H9 (cell line): Measurements from ENCODE around the gene MYO5B. TPM values are rescaled to one million over a fixed set of nuclear protein-coding genes. Genes with fewer than 3 reads are reported as not detected.

ENCODE experiments used
- DNase-seq: peaks from one replicate; pipeline ENCODE4 v3.0.0-alpha.2; 2017
- H2AFZ ChIP-seq: one replicate; pipeline ENCODE4 v1.6.1; 2013; ENCODE audit warnings: mild to moderate bottlenecking, low read length, control low read depth, moderate library complexity
- H2AK5ac ChIP-seq: 2 replicates; pipeline ENCODE4 v1.6.1; 2013; ENCODE audit warnings: low read length, control low read depth, mixed read lengths; ENCODE audit not compliant: insufficient read length
- H2BK120ac ChIP-seq: one replicate; pipeline ENCODE4 v1.6.1; 2013; ENCODE audit warnings: low read depth, mild to moderate bottlenecking, low read length, control low read depth, inconsistent platforms; ENCODE audit not compliant: poor library complexity, severe bottlenecking
- H2BK12ac ChIP-seq: 2 replicates; pipeline ENCODE4 v1.6.1; 2013; ENCODE audit warnings: low read length, control low read depth, mixed read lengths, low read depth; ENCODE audit not compliant: insufficient read length
- H2BK15ac ChIP-seq: 2 replicates; pipeline ENCODE4 v1.6.1; 2013; ENCODE audit warnings: low read depth, low read length, control low read depth
- H2BK20ac ChIP-seq: one replicate; pipeline ENCODE4 v1.6.1; 2013; ENCODE audit warnings: low read depth, mild to moderate bottlenecking, low read length, control low read depth, inconsistent platforms; ENCODE audit not compliant: poor library complexity, severe bottlenecking
- H2BK5ac ChIP-seq: 2 replicates; pipeline ENCODE4 v1.6.1; 2013; ENCODE audit warnings: low read length, control low read depth, mixed read lengths; ENCODE audit not compliant: insufficient read length
- H3K14ac ChIP-seq: 2 replicates; pipeline ENCODE4 v1.6.1; 2013; ENCODE audit warnings: low read length, control low read depth; ENCODE audit not compliant: insufficient read depth
- H3K18ac ChIP-seq: 2 replicates; pipeline ENCODE4 v1.6.1; 2013; ENCODE audit warnings: low read depth, mild to moderate bottlenecking, mixed read lengths, low read length, control low read depth; ENCODE audit not compliant: insufficient read length
- H3K23ac ChIP-seq: 2 replicates; pipeline ENCODE4 v1.6.1; 2013; ENCODE audit warnings: low read length, control low read depth, mixed read lengths, low read depth; ENCODE audit not compliant: insufficient read length
- H3K23me2 ChIP-seq: 2 replicates; pipeline ENCODE4 v1.6.1; 2013; ENCODE audit warnings: low read depth, mild to moderate bottlenecking, mixed read lengths, low read length, control low read depth; ENCODE audit not compliant: insufficient read length, poor library complexity, severe bottlenecking
- H3K27ac ChIP-seq: 2 replicates; pipeline ENCODE4 v1.5.1; 2013; ENCODE audit warnings: low read length, control low read depth, mixed read lengths, low read depth; ENCODE audit not compliant: insufficient read length
- H3K27me3 ChIP-seq: 2 replicates; pipeline ENCODE4 v1.6.1; 2013; ENCODE audit warnings: low read length, control low read depth, inconsistent platforms; ENCODE audit not compliant: insufficient read depth
- H3K4ac ChIP-seq: 2 replicates; pipeline ENCODE4 v1.6.1; 2013; ENCODE audit warnings: low read depth, mild to moderate bottlenecking, control low read depth, inconsistent platforms, low read length, moderate library complexity
- H3K4me1 ChIP-seq: 2 replicates; pipeline ENCODE4 v1.6.1; 2013; ENCODE audit warnings: low read length, control low read depth, inconsistent platforms; ENCODE audit not compliant: insufficient read depth
- H3K4me2 ChIP-seq: 2 replicates; pipeline ENCODE4 v1.6.1; 2013; ENCODE audit warnings: low read length, control low read depth, mixed read lengths; ENCODE audit not compliant: insufficient read length, insufficient read depth
- H3K56ac ChIP-seq: 2 replicates; pipeline ENCODE4 v1.6.1; 2013; ENCODE audit warnings: low read depth, mild to moderate bottlenecking, mixed read lengths, low read length, control low read depth; ENCODE audit not compliant: insufficient read length
- H3K79me1 ChIP-seq: 2 replicates; pipeline ENCODE4 v1.6.1; 2013; ENCODE audit warnings: low read depth, mild to moderate bottlenecking, moderate library complexity, low read length, control low read depth, inconsistent platforms; ENCODE audit not compliant: insufficient read depth, poor library complexity, severe bottlenecking
- H3K79me2 ChIP-seq: 2 replicates; pipeline ENCODE4 v1.6.1; 2013; ENCODE audit warnings: low read length, control low read depth, inconsistent platforms; ENCODE audit not compliant: insufficient read depth
- H3K9ac ChIP-seq: 2 replicates; pipeline ENCODE4 v1.6.1; 2013; ENCODE audit warnings: low read length, control low read depth, mixed read lengths; ENCODE audit not compliant: insufficient read length; ENCODE audit errors: extremely low read depth
- H3K9me3 ChIP-seq: one replicate; pipeline ENCODE4 v1.6.1; 2013; ENCODE audit warnings: low read depth, low read length, inconsistent platforms; ENCODE audit not compliant: control insufficient read depth
- H3T11ph ChIP-seq: one replicate; pipeline ENCODE4 v1.6.1; 2013; ENCODE audit warnings: mild to moderate bottlenecking, low read length, control low read depth, inconsistent platforms
- H4K20me1 ChIP-seq: one replicate; pipeline ENCODE4 v1.6.1; 2013; ENCODE audit not compliant: control insufficient read depth, insufficient read length, insufficient read depth
- H4K5ac ChIP-seq: 2 replicates; pipeline ENCODE4 v1.6.1; 2013; ENCODE audit warnings: low read depth, mild to moderate bottlenecking, mixed read lengths, low read length, control low read depth; ENCODE audit not compliant: insufficient read length
- H4K8ac ChIP-seq: replicated peaks from 2 replicates; pipeline ENCODE4 v1.6.1; 2013; ENCODE audit warnings: low read length, control low read depth, mixed read lengths, low read depth; ENCODE audit not compliant: insufficient read length
- H4K91ac ChIP-seq: 2 replicates; pipeline ENCODE4 v1.6.1; 2013; ENCODE audit warnings: low read depth, mild to moderate bottlenecking, moderate library complexity, mixed read lengths, low read length, control low read depth; ENCODE audit not compliant: insufficient read length
- H3K27ac Mint-ChIP-seq, 3 experiments: 2 replicates in 2 of 3; 3 replicates in 1 of 3; pipeline ENCODE4 v1.8.0; 2020 to 2021; ENCODE audit warnings: mixed read lengths in 3 of 3, mild to moderate bottlenecking in 1 of 3, moderate library complexity in 1 of 3
- H3K27me3 Mint-ChIP-seq: 2 replicates; pipeline ENCODE4 v1.8.0; 2021; ENCODE audit warnings: low read depth, mild to moderate bottlenecking, moderate library complexity, mixed read lengths
- H3K36me3 Mint-ChIP-seq, 3 experiments: 2 replicates in 2 of 3; 3 replicates in 1 of 3; pipeline ENCODE4 v1.8.0; 2020 to 2021; ENCODE audit warnings: low read depth in 3 of 3, mixed read lengths in 3 of 3; ENCODE audit not compliant: insufficient read depth in 1 of 3
- H3K4me1 Mint-ChIP-seq, 2 experiments: 2 replicates each; pipeline ENCODE4 v1.8.0; 2020; ENCODE audit warnings: mixed read lengths in 2 of 2
- H3K4me3 Mint-ChIP-seq, 2 experiments: 2 replicates in 1 of 2; 3 replicates in 1 of 2; pipeline ENCODE4 v1.8.0; 2020 to 2021; ENCODE audit warnings: mild to moderate bottlenecking in 2 of 2, mixed read lengths in 2 of 2, moderate library complexity in 1 of 2
- H3K9me3 Mint-ChIP-seq, 2 experiments: 2 replicates in 1 of 2; 3 replicates in 1 of 2; pipeline ENCODE4 v1.8.0; 2020; ENCODE audit warnings: mild to moderate bottlenecking in 2 of 2, mixed read lengths in 2 of 2, moderate library complexity in 1 of 2
- CTCF ChIP-seq: fragments of 200-600 bp; sonication (generic); conservative IDR thresholded peaks from 3 replicates; pipeline ENCODE4 v1.8.0; 2021; ENCODE audit warnings: antibody characterized with exemption, mild to moderate bottlenecking
- WGBS: extraction: QIAGEN DNeasy Blood & Tissue Kit; methylation state at CpG from one replicate; pipeline ENCODE4 v1.1.7; 2013; ENCODE audit warnings: missing lambda C conversion rate, low lambda C conversion rate, mixed read lengths; ENCODE audit not compliant: insufficient read length; ENCODE audit errors: extremely low coverage; 5-methylcytosine and 5-hydroxymethylcytosine counted together
- total RNA-seq: library from RNA; stranded (reverse); gene quantifications from 2 replicates; pipeline ENCODE4 v1.2.1, GENCODE V29; 2021

Gene MYO5B
- total RNA-seq, 1 experiment from 2014 or later, result 9.3 TPM

- no peak overlapping the region for H2BK12ac ChIP-seq
- no peaks in the 10 kb centered on the region for H3K4me1 ChIP-seq
- no peak overlapping the region for H3K14ac ChIP-seq
- H3K56ac ChIP-seq, result no peak overlapping the region
- no peak overlapping the region for H4K5ac ChIP-seq
- Mint-ChIP-seq H3K4me3 (no peak overlapping the region), H3K27me3 (no peaks in the 10 kb centered on the region), H3K4me1 (peaks cover 15 to 25% of the 10 kb centered on the region in 2 experiments), H3K9me3 (no peaks in the 10 kb centered on the region), H3K27ac (peak overlapping the region in 1 of 3 experiments; percentile 32; a peak in 1 of 7 replicates), H3K36me3 (no peaks in the 10 kb centered on the region)
- H3K9ac ChIP-seq, result no peak overlapping the region
- no peak overlapping the region for H3T11ph ChIP-seq
- no peaks in the 10 kb centered on the region for H4K20me1 ChIP-seq
- H2BK120ac ChIP-seq, result no peak overlapping the region
- H2BK20ac ChIP-seq, result no peak overlapping the region
- TF ChIP-seq CTCF, result peak; percentile 39; the same call in 2 of the 3 replicates
- no peaks in the 10 kb centered on the region for H3K79me2 ChIP-seq
- no peak overlapping the region for H4K8ac ChIP-seq
- no peak overlapping the region for H3K4me2 ChIP-seq
- no peaks in the 10 kb centered on the region for H3K23me2 ChIP-seq
- WGBS, result no CpG with 5 or more reads among the region's 6 CpGs
- H4K91ac ChIP-seq, result no peak overlapping the region
- no peaks in the 10 kb centered on the region for H3K27me3 ChIP-seq
- H2BK5ac ChIP-seq, result no peak overlapping the region
- H3K27ac ChIP-seq, result no peak overlapping the region
- no peak overlapping the region for H3K23ac ChIP-seq
- no peak overlapping the region for H2AFZ ChIP-seq
- no peak overlapping the region for H3K18ac ChIP-seq
- DNase-seq, result no peak
- H3K79me1 ChIP-seq, result no peaks in the 10 kb centered on the region
- H2BK15ac ChIP-seq, result no peak overlapping the region
- no peak overlapping the region for H3K4ac ChIP-seq
- H3K9me3 ChIP-seq, result no peaks in the 10 kb centered on the region
- H2AK5ac ChIP-seq, result no peak overlapping the region
Observed at GRCh38 chr18:49859021-49859359, 336.0 kb downstream of the MYO5B start.
